SK-N-MC (cell line): ENCODE results near the gene DDAH2.
A peak's percentile ranks its signal among the peaks of the same experiment; 100 is the strongest.

ENCODE experiments used
- DNase-seq: peaks from one replicate; pipeline ENCODE4 v3.0.0-alpha.2; 2011; ENCODE audit warnings: low read depth, low spot score
- H3K27ac ChIP-seq: fragments of 200-600 bp; sonication (generic); 2 replicates; pipeline ENCODE4 v1.5.1; 2016; ENCODE audit warnings: mixed run types
- H3K36me3 ChIP-seq: fragments of 200-600 bp; sonication (generic); 2 replicates; pipeline ENCODE4 v1.6.1; 2017; ENCODE audit warnings: antibody characterized with exemption, low read length, mixed read lengths; ENCODE audit not compliant: insufficient read depth
- H3K4me3 ChIP-seq: fragments of 200-600 bp; sonication (generic); 2 replicates; pipeline ENCODE4 v1.5.1; 2016
- H3K9ac ChIP-seq: fragments of 200-600 bp; sonication (generic); 2 replicates; pipeline ENCODE4 v1.8.0; 2017; ENCODE audit warnings: mixed run types, mixed read lengths; ENCODE audit not compliant: insufficient read length
- H3K9me3 ChIP-seq: fragments of 200-600 bp; sonication (generic); 2 replicates; pipeline ENCODE4 v1.6.1; 2017; ENCODE audit warnings: low read depth, mild to moderate bottlenecking, antibody characterized with exemption, low read length, moderate library complexity, mixed read lengths
- EZH2 ChIP-seq: fragments of 200-600 bp; sonication (generic); IDR thresholded peaks from one replicate; pipeline ENCODE4 v1.6.1; 2017; ENCODE audit warnings: antibody characterized with exemption
- FOXP2 ChIP-seq: optimal IDR thresholded peaks from 2 replicates; pipeline ENCODE3; 2011; ENCODE audit warnings: mild to moderate bottlenecking, moderate library complexity; ENCODE audit not compliant: insufficient read depth; ENCODE audit errors: extremely low read length, control extremely low read depth
- POLR2AphosphoS5 ChIP-seq: IDR thresholded peaks from 2 replicates; pipeline ENCODE4 v1.6.1; 2012; ENCODE audit warnings: mild to moderate bottlenecking, low read depth, low read length, borderline replicate concordance

DDAH2 gene

DNA sequence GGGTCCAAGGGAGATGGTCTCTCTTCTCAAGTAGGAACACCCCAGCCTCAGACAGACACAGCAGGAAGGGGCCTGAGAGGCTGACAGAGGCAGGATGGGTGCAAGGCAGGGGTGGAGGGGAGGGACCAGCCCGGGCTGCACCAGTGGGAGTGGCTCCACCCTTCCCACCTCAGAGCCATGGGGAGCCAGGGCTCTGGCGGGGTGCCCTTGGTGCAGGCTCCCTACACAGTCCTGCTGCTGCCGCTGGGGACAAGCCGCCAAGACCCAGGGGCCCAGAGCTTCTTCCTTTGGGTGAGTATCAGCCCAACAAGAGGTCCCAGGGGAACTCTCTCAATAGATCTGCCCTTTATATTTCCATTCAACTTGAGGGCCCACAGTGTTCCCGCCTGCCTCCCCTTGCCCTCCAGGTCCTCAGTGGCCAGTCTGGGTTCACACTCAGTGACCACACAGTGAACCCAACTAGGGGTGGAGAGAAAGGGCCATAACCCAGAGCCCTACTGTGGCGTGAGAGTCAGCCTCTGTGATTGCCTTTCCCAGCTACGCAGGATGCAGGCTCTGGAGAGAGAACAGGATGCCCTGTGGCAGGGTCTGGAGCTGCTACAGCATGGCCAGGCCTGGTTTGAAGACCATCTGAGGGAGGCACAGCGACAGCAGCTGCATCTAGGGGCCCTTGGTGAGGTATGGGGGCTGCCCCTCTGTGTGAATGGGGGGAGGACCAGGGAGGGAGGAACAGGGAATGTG lies 33.9 kb upstream of the DDAH2 start:
- Histone ChIP-seq H3K9ac (no peak overlapping the region), H3K27ac (no peak overlapping the region), H3K4me3 (no peak overlapping the region), H3K36me3 (peaks cover 54% of the 10 kb centered on the region), H3K9me3 (no peaks in the 10 kb centered on the region)
- no peak for DNase-seq
- TF ChIP-seq POLR2AphosphoS5 (no peak), FOXP2 (no peak), EZH2 (no peak)

DNA sequence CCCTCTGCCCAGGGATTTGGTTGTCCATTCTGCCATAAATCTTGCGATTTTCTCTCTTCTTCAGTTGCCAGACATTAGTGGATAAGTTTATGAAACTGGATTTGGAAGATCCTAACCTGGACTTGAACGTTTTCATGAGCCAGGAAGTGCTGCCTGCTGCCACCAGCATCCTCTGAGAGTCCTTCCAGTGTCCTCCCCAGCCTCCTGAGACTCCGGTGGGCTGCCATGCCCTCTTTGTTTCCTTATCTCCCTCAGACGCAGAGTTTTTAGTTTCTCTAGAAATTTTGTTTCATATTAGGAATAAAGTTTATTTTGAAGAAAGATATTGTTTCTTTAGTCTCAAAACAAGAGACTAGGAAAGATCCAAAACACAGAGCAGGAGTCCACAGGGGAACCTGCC lies 33.3 kb upstream of the DDAH2 start, which contains the start of gene SAPCD1:
Gene SAPCD1 (plus strand): TSS at position 301 of the 400 bp plus-strand sequence. CDS start 399 bp downstream, outside the sequence.
- no peak within 1 kb of the TSS for H3K9ac ChIP-seq
- no peaks in the 10 kb centered on the region for H3K9me3 ChIP-seq
- TF ChIP-seq EZH2 (no peak), POLR2AphosphoS5 (no peak), FOXP2 (no peak)
- H3K36me3 ChIP-seq = peaks cover 55% of the 10 kb centered on the region
- no peak for DNase-seq
- H3K4me3 ChIP-seq = no peak within 1 kb of the TSS
- peak within 1 kb of the TSS; percentile 1; the same call in 1 of the 2 replicates for H3K27ac ChIP-seq

DNA sequence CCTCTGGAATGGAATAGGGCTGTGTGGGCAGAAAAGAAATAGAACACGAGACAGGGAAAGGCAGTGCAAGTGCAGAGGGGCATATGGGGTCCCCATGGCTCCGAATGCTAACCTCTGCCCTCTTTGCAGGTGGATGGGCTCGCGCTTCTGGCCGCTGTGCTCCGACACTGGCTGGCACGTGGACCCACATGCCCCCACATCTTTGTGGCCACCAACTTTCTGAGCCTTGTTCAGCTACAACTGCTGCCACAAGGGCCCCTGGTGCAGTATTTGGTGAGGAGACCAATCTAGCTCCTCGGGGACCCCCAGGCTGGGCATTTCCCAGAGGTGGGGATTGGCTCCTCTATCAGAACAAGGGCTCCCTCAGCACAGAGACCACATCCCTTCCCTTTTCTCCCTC lies 32.2 kb upstream of the DDAH2 start:
- H3K9ac ChIP-seq = no peak overlapping the region
- H3K9me3 ChIP-seq = no peaks in the 10 kb centered on the region
- no peak for DNase-seq
- TF ChIP-seq FOXP2 (no peak), EZH2 (no peak), POLR2AphosphoS5 (no peak)
- H3K4me3 ChIP-seq = no peak overlapping the region
- peaks cover 55% of the 10 kb centered on the region for H3K36me3 ChIP-seq
- no peak overlapping the region for H3K27ac ChIP-seq

DNA sequence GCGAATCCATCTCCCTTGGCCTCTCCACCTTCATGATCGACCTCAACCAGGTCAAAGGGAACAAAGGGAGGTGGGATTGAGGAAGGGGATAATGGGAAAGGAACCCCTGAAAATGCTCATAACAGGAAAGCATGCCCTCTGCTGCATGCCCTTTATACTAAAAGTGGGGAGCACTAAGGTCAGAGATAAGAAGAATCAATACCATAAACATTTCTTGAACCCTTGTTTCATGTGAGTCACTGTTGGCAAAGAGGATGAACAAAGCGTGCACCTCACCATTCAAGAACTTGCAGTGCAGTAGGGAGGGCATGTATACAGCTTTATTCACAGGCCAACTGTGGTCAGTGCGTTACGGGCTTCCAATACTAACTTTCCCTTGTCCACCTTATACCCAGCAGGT lies 31.7 kb upstream of the DDAH2 start:
- Histone ChIP-seq H3K9ac (no peak overlapping the region), H3K4me3 (no peak overlapping the region), H3K27ac (no peak overlapping the region), H3K36me3 (peaks cover 55% of the 10 kb centered on the region), H3K9me3 (no peaks in the 10 kb centered on the region)
- no peak for DNase-seq
- no peak for TF ChIP-seq EZH2
- TF ChIP-seq POLR2AphosphoS5 = no peak
- no peak for TF ChIP-seq FOXP2

DNA sequence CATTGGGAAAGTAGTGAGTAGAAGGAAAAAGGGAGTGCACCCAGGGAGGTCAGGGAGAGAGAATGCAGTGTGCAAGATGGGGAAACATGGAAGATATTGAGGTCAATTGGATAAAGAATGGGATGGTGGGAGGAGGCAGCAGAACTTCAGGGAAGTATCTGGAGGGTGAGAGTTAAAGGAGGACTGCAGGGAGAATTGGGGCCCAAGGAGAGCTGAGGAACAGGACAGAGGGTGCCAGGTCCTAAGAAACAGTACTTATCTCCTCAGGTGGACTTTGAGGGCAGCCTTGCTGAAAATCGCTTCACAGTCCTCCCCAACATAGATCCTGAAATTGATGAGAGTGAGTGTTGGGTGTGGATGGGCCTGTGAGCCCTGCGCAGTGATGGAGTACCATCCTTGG lies 29.2 kb upstream of the DDAH2 start:
- Histone ChIP-seq H3K9ac (no peak overlapping the region), H3K36me3 (peaks cover 51% of the 10 kb centered on the region), H3K9me3 (no peaks in the 10 kb centered on the region), H3K27ac (no peak overlapping the region), H3K4me3 (no peak overlapping the region)
- no peak for DNase-seq
- TF ChIP-seq POLR2AphosphoS5 = no peak
- TF ChIP-seq FOXP2 = no peak
- no peak for TF ChIP-seq EZH2

DNA sequence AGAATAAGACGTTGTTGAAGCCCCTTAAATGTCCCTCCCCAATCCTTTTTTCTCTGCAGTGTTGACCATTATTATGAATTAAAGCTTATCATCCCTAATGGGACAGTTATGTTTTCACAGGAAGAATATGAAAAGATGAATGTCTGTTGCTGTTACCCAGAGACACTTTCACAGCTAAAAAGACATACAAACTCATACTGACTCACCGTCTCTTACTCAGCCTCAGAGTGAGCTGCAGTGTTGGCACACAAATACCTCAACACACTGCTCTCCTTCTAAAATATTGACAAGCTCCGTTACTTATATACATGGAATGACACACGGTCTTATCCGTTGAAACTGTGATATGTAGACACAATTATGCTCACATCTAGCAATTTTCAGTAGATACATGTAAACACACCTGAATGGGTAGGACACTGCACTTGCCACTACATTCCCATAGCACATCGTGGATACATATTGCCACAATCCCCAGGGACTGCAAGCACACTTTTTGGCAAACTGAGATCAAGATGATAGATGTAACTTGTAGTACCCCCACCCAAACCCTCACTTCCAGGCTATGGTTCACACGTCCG lies 23.7 kb upstream of the DDAH2 start:
- no peak for DNase-seq
- Histone ChIP-seq H3K9ac (no peak overlapping the region), H3K27ac (no peak overlapping the region; the same call in 1 of the 2 replicates), H3K9me3 (no peaks in the 10 kb centered on the region), H3K36me3 (peaks cover 12% of the 10 kb centered on the region; the same call in 1 of the 2 replicates), H3K4me3 (no peak overlapping the region)
- TF ChIP-seq POLR2AphosphoS5 (no peak), FOXP2 (no peak), EZH2 (no peak)

DNA sequence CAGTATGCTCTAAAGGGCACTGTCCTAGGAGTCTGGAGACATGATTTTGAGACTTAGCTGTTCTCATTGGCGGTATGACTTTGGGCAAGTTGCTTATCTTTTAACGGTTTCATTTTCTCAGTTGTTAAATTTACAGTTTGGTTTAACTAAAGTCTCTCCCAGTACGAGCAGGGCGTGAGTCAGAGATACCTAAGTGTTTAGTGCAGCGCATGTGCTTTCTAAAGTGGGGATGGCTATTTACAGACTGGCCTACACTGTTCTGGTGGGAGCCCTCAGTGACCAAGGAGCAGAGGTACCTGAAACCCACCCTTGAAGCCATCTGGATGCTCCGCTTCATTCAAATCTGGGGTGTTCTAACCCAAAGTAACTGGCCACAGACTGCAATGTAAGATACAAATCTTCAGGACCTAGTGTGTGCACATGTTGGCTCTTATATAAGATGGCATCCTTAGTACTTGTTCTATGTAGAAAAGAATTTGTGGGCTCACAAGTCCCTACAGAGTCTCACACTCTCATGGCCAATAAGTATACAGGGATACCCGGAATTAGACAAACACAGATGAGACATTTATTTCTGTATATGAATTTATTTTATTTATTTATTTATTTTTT lies 21.4 kb upstream of the DDAH2 start:
- Histone ChIP-seq H3K9ac (no peak overlapping the region), H3K4me3 (no peak overlapping the region), H3K36me3 (peaks cover 23% of the 10 kb centered on the region), H3K9me3 (no peaks in the 10 kb centered on the region), H3K27ac (peak overlapping the region; percentile 6; the same call in 1 of the 2 replicates)
- no peak for DNase-seq
- TF ChIP-seq POLR2AphosphoS5 (no peak), EZH2 (no peak)

DNA sequence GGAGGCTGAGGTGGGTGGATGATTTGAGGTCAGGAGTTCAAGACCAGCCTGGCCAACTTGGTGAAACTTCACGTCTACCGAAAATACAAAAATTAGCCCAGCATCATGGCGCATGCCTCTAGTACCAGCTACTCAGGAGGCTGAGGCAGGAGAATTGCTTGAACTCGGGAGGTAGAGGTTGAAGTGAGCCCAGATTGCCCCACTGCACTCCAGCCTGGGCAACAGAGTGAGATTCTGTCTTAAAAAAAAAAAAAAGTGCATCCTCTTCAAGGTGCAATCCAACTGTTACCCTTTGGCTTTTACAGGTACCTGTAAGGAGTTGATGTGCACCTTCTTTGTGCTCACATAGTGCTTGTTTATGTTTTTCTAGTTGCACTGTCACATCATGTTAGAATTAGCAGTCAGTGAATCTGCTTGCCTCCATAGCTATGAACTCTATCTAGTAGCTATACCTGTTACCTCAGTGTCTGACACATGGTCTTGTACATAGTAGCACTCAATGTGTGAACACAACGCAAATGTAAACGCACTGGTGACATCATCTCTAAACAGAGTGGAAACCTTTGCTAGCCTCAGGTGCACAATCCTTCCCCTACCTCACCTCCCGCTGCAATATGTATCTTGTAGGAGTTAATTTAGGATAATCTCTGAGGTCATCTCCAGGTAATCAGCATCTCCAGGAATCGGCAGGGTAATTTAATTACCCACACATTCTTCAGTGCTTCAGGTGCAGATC lies 20.4 kb upstream of the DDAH2 start:
- Histone ChIP-seq H3K9me3 (no peaks in the 10 kb centered on the region), H3K36me3 (peaks cover 27% of the 10 kb centered on the region), H3K27ac (no peak overlapping the region), H3K4me3 (no peak overlapping the region), H3K9ac (no peak overlapping the region)
- DNase-seq = no peak
- TF ChIP-seq POLR2AphosphoS5 = no peak; the same call in 1 of the 2 replicates
- TF ChIP-seq EZH2 = no peak
- TF ChIP-seq FOXP2 = no peak
